IMR-90 (cell line): ENCODE results near the gene CERK.

Source experiments
- BHLHE40 ChIP-seq: fragments of 150-350 bp; IDR thresholded peaks from 2 replicates; pipeline ENCODE4 v1.6.1; 2016; ENCODE audit warnings: mild to moderate bottlenecking, low read depth, low read length
- CEBPB ChIP-seq: IDR thresholded peaks from 2 replicates; pipeline ENCODE4 v1.6.1; 2012; ENCODE audit warnings: low read depth, low read length, improper control_type of control experiment
- CHD1 ChIP-seq: IDR thresholded peaks from 2 replicates; pipeline ENCODE4 v1.6.1; 2012; ENCODE audit warnings: low read depth, low read length, improper control_type of control experiment
- MAFK ChIP-seq: IDR thresholded peaks from 2 replicates; pipeline ENCODE4 v1.6.1; 2012; ENCODE audit warnings: low read depth, low read length, improper control_type of control experiment
- MAZ ChIP-seq: IDR thresholded peaks from 2 replicates; pipeline ENCODE4 v1.6.1; 2012; ENCODE audit warnings: low read depth, mild to moderate bottlenecking, low read length, improper control_type of control experiment, moderate library complexity, borderline replicate concordance
- MXI1 ChIP-seq: IDR thresholded peaks from 2 replicates; pipeline ENCODE4 v1.6.1; 2012; ENCODE audit warnings: low read depth, mild to moderate bottlenecking, low read length, moderate library complexity, borderline replicate concordance
- NFE2L2 ChIP-seq: fragments of 150-350 bp; IDR thresholded peaks from 2 replicates; pipeline ENCODE4 v1.6.1; 2016; ENCODE audit warnings: low read depth, mild to moderate bottlenecking, low read length
- POLR2A ChIP-seq: IDR thresholded peaks from 2 replicates; pipeline ENCODE4 v1.6.1; 2012; ENCODE audit warnings: mild to moderate bottlenecking, low read depth, low read length
- RAD21 ChIP-seq: IDR thresholded peaks from 2 replicates; pipeline ENCODE4 v1.6.1; 2012; ENCODE audit warnings: low read length, improper control_type of control experiment
- RCOR1 ChIP-seq: IDR thresholded peaks from 2 replicates; pipeline ENCODE4 v1.6.1; 2012; ENCODE audit warnings: mild to moderate bottlenecking, low read length, improper control_type of control experiment; ENCODE audit not compliant: insufficient replicate concordance
- RFX5 ChIP-seq: IDR thresholded peaks from 2 replicates; pipeline ENCODE4 v1.8.0; 2012; ENCODE audit warnings: low read depth, mild to moderate bottlenecking, low read length, moderate library complexity
- SMC3 ChIP-seq: fragments of 150-350 bp; IDR thresholded peaks from 2 replicates; pipeline ENCODE4 v1.6.1; 2016; ENCODE audit warnings: low read depth, mild to moderate bottlenecking, antibody characterized with exemption, low read length, moderate library complexity
- TF ChIP-seq, protein P1 (sequence below): conservative IDR thresholded peaks from 2 replicates; pipeline ENCODE4 v1.5.1; 2012; ENCODE audit warnings: mild to moderate bottlenecking, low read depth, low read length, improper control_type of control experiment
- TF ChIP-seq, protein P2 (sequence below): fragments of 150-350 bp; IDR thresholded peaks from 2 replicates; pipeline ENCODE4 v1.6.1; 2016; ENCODE audit warnings: low read depth, mild to moderate bottlenecking, low read length, moderate library complexity, borderline replicate concordance

DNA sequence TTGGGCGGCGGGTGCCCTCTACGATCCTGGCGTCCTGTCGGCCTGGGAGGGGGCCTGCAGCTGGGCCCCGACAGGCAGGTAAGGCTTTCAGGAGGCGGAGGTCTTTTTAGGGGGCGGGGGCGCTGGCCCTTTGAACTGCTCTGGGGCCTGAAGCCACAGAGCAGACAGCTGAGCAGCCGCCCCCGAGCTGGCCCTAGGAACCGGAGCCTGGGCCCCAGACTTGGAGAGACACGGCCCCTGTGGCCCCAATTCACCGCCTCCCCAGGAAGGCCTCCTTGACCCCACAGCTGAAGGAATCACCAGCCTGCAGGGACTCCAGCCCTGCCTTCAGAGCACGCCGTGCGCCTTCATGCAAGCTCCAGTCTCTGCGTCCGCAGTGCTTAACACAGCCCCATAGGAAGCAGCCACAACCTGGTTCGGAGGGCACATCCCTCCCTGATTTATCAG, 618 bp upstream of the CERK start:
- TF ChIP-seq SMC3 (no peak), MAZ (no peak), NFE2L2 (no peak), BHLHE40 (no peak), POLR2A (no peak), RCOR1 (no peak), RAD21 (no peak), CEBPB (no peak), RFX5 (no peak), MAFK (no peak), MXI1 (no peak), CHD1 (no peak)
- TF ChIP-seq, protein P1, sequence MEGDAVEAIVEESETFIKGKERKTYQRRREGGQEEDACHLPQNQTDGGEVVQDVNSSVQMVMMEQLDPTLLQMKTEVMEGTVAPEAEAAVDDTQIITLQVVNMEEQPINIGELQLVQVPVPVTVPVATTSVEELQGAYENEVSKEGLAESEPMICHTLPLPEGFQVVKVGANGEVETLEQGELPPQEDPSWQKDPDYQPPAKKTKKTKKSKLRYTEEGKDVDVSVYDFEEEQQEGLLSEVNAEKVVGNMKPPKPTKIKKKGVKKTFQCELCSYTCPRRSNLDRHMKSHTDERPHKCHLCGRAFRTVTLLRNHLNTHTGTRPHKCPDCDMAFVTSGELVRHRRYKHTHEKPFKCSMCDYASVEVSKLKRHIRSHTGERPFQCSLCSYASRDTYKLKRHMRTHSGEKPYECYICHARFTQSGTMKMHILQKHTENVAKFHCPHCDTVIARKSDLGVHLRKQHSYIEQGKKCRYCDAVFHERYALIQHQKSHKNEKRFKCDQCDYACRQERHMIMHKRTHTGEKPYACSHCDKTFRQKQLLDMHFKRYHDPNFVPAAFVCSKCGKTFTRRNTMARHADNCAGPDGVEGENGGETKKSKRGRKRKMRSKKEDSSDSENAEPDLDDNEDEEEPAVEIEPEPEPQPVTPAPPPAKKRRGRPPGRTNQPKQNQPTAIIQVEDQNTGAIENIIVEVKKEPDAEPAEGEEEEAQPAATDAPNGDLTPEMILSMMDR = no peak
- TF ChIP-seq, protein P2, sequence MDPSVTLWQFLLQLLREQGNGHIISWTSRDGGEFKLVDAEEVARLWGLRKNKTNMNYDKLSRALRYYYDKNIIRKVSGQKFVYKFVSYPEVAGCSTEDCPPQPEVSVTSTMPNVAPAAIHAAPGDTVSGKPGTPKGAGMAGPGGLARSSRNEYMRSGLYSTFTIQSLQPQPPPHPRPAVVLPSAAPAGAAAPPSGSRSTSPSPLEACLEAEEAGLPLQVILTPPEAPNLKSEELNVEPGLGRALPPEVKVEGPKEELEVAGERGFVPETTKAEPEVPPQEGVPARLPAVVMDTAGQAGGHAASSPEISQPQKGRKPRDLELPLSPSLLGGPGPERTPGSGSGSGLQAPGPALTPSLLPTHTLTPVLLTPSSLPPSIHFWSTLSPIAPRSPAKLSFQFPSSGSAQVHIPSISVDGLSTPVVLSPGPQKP = no peak
